T-helper 2 cell treated with Interferon-gamma antibody and Interleukin-4, amounts not matched to agents 5 μg/mL and 100 μg/mL, for 36 hours (primary cell): ENCODE results near the gene CRB2.
"Not testable (repeated sequence)": the region's sequence is repeated elsewhere in the genome, so short reads cannot be mapped to it uniquely, and the experiment has no call there.

Experiments used
- DNase-seq: peaks from one replicate; pipeline ENCODE4 v3.0.0; 2021; ENCODE audit warnings: low spot score
- H3K27ac Mint-ChIP-seq: one replicate; pipeline ENCODE4 v1.8.0; 2021; ENCODE audit warnings: mild to moderate bottlenecking, mixed read lengths
- H3K27me3 Mint-ChIP-seq: one replicate; pipeline ENCODE4 v1.8.0; 2021; ENCODE audit warnings: low read depth, mixed read lengths
- H3K36me3 Mint-ChIP-seq: one replicate; pipeline ENCODE4 v1.8.0; 2021; ENCODE audit warnings: low read depth, mixed read lengths
- H3K4me1 Mint-ChIP-seq: one replicate; pipeline ENCODE4 v1.8.0; 2021; ENCODE audit warnings: low read depth, mixed read lengths
- H3K4me3 Mint-ChIP-seq: one replicate; pipeline ENCODE4 v1.8.0; 2022; ENCODE audit warnings: mild to moderate bottlenecking, moderate library complexity, mixed read lengths
- H3K9me3 Mint-ChIP-seq: one replicate; pipeline ENCODE4 v1.8.0; 2021; ENCODE audit warnings: mixed read lengths

Gene CRB2

GRCh38 chr9:123398938-123399337 is 42.9 kb downstream of the CRB2 start:
- H3K4me1 Mint-ChIP-seq, H3K27ac Mint-ChIP-seq, H3K4me3 Mint-ChIP-seq, H3K9me3 Mint-ChIP-seq, H3K27me3 Mint-ChIP-seq, DNase-seq, H3K36me3 Mint-ChIP-seq: not testable (repeated sequence)

DNA sequence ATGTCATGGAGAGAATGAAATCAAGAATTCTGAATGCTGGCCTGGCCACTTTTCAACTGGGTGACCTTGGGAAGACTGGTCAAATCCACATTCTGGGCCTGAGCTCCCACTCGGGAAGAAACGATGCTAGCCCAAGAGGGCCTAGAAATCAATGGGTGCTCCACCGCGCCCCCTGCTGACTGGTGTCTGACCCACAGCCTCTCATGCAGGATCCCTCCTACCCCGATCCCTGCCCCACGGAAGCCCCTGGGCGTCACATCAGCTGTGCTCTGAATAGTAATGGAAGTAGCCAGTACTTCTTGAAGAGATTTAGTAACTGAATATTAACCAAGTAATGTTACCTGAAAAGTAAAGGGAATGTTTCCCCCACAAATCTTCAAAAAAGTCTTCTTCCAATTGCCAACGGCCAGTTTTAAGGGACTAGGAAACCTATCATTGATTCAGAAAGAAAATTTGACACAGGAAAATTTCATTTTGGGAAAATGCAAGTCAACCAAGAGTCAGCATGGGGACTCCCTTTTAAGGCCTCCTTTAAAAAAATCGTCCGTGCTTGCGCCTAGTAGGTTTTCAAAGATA is 43.9 kb downstream of the CRB2 start:
- no peaks in the 10 kb centered on the region for H3K9me3 Mint-ChIP-seq
- no peaks in the 10 kb centered on the region for H3K36me3 Mint-ChIP-seq
- H3K27me3 Mint-ChIP-seq: no peaks in the 10 kb centered on the region
- no peak overlapping the region for H3K27ac Mint-ChIP-seq
- H3K4me3 Mint-ChIP-seq: no peak overlapping the region
- no peaks in the 10 kb centered on the region for H3K4me1 Mint-ChIP-seq
- DNase-seq: no peak

GRCh38 chr9:123400926-123401503 is 45.0 kb downstream of the CRB2 start:
- Mint-ChIP-seq H3K4me1 (no peaks in the 10 kb centered on the region), H3K4me3 (no peak overlapping the region), H3K36me3 (no peaks in the 10 kb centered on the region), H3K27me3 (no peaks in the 10 kb centered on the region), H3K9me3 (no peaks in the 10 kb centered on the region), H3K27ac (no peak overlapping the region)
- no peak for DNase-seq

DNA sequence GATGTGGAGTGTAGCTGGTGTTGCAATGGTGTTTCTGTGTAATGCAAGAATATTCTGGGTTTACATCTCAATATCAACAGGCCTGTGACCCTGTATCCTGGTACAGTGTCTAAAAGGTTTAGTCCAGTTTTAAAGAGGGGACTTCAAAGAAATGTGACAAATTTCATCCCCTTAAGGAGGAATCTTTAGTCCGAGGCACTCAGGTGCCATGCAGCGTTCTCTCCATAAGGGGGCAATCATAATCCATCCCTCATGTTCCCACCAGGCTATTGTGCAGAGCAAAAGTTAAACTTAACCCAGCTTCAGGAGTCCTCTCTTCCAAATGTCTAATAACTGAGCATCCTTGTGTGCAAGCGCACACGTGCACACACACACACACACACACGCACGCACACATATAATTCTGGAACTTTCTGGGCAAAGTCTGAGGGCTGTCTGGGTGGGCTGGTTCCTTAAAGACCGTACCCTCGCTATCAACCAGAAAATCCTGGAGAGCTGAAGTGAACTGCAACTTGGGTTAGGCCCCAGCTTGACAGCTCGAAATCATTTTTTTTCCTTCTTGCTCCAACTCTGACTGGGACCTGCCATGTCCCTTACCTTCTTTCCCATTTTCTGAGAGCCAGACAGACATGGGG is 46.0 kb downstream of the CRB2 start:
- Mint-ChIP-seq H3K27ac (no peak overlapping the region), H3K9me3 (no peaks in the 10 kb centered on the region), H3K27me3 (no peaks in the 10 kb centered on the region), H3K4me3 (no peak overlapping the region), H3K36me3 (no peaks in the 10 kb centered on the region), H3K4me1 (no peaks in the 10 kb centered on the region)
- no peak for DNase-seq

DNA sequence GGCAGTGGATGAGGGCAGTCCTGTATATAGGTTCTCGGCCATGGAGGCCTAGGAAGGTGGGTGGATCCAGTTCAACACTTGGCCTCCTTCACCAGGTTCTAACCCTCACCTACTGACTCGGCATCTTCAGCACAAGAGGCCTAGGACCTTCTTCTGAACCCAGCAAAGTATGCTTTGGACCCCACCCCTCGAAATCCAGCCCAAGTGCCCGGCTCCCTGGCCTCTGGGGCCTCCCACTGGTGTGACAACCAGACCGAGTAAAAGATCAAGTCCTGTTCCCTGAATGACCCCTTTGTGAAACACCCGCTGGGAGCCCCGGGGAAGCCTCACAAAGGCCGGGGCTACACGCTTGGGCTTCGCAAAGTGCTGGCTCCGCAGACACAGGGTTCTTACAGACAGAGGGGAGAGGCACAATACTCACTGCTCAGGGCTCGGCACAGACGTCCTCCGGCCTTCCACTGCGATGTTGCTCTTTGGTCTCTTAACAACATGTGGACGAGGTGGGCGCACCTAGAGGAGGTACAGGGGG is 47.0 kb downstream of the CRB2 start:
- no peaks in the 10 kb centered on the region for H3K4me1 Mint-ChIP-seq
- no peaks in the 10 kb centered on the region for H3K27me3 Mint-ChIP-seq
- H3K36me3 Mint-ChIP-seq: no peaks in the 10 kb centered on the region
- no peak for DNase-seq
- no peak overlapping the region for H3K4me3 Mint-ChIP-seq
- no peaks in the 10 kb centered on the region for H3K9me3 Mint-ChIP-seq
- no peak overlapping the region for H3K27ac Mint-ChIP-seq

GRCh38 chr9:123406016-123406415 is 50.0 kb downstream of the CRB2 start:
- Mint-ChIP-seq H3K27ac (no peak overlapping the region), H3K9me3 (no peaks in the 10 kb centered on the region), H3K36me3 (no peaks in the 10 kb centered on the region), H3K4me1 (no peaks in the 10 kb centered on the region), H3K27me3 (no peaks in the 10 kb centered on the region), H3K4me3 (no peak overlapping the region)
- no peak for DNase-seq

- Mint-ChIP-seq H3K4me1 (no peaks in the 10 kb centered on the region), H3K4me3 (no peak overlapping the region), H3K36me3 (no peaks in the 10 kb centered on the region), H3K27ac (no peak overlapping the region), H3K9me3 (no peaks in the 10 kb centered on the region), H3K27me3 (no peaks in the 10 kb centered on the region)
- no peak for DNase-seq
Measured at GRCh38 chr9:123406691-123407216, 50.8 kb downstream of the CRB2 start.

- H3K4me3 Mint-ChIP-seq: no peak overlapping the region
- H3K4me1 Mint-ChIP-seq: no peaks in the 10 kb centered on the region
- H3K36me3 Mint-ChIP-seq: no peaks in the 10 kb centered on the region
- H3K27ac Mint-ChIP-seq: no peak overlapping the region
- no peak for DNase-seq
- H3K9me3 Mint-ChIP-seq: no peaks in the 10 kb centered on the region
- H3K27me3 Mint-ChIP-seq: no peaks in the 10 kb centered on the region
Measured at GRCh38 chr9:123407217-123407851, 51.3 kb downstream of the CRB2 start.

GRCh38 chr9:123408313-123409262 is 52.6 kb downstream of the CRB2 start:
- H3K9me3 Mint-ChIP-seq: no peaks in the 10 kb centered on the region
- no peaks in the 10 kb centered on the region for H3K4me1 Mint-ChIP-seq
- H3K4me3 Mint-ChIP-seq: no peak overlapping the region
- H3K27me3 Mint-ChIP-seq: no peaks in the 10 kb centered on the region
- no peaks in the 10 kb centered on the region for H3K36me3 Mint-ChIP-seq
- DNase-seq: no peak
- no peak overlapping the region for H3K27ac Mint-ChIP-seq

DNA sequence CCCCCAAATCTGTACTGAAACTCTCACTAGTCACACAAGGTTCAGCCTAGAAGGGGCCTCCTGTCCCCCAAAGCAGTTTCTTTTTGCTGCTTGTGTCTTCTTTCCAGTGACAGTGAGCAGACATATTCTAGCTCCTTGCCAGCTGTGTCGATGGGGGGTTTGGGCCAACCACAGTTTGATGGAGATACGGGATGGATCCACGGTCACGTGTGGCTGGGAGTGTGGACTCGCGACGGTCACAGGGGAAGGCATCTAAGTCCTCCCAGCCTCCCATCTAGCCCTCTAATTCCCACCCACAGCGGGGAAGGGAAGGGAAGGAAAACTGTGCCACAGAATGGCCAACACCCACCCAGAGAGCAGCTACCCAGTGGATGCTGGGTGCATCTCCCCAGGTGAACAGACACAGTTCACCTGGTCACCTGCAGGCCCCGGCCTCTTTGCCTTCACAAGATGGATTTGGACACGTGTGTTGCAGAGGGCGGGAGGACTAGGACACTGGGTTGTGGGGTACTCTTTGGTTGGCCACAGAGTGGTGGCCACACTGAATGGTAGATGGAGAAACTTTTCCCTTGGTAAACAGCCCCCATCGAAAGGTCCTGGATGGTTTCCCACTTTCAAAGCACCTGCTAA is 54.4 kb downstream of the CRB2 start:
- H3K36me3 Mint-ChIP-seq: no peaks in the 10 kb centered on the region

DNA sequence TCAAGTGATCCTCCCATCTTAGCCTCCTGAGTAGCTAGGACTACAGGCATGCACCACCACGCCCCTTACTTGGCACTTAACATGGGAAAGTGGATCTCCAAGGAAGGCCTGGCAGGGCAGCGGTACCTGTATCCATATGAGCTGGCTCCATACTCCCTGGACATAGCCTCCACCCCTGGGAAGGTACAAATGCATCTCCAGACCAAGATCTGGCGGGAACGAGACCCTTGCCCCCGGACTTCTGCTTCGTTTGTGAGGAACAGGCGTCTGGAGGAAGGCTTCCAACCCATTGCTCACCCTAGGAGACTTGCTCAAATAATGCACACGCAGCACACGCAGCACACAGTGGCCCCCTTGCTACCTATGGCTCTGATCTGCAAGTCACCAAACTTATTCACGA is 55.2 kb downstream of the CRB2 start:
- no peaks in the 10 kb centered on the region for H3K9me3 Mint-ChIP-seq
- H3K4me3 Mint-ChIP-seq: no peak overlapping the region
- no peaks in the 10 kb centered on the region for H3K4me1 Mint-ChIP-seq
- H3K36me3 Mint-ChIP-seq: no peaks in the 10 kb centered on the region
- no peaks in the 10 kb centered on the region for H3K27me3 Mint-ChIP-seq
- no peak for DNase-seq
- H3K27ac Mint-ChIP-seq: no peak overlapping the region

More for the DNA sequence above, 54.4 kb downstream of the CRB2 start:
- Mint-ChIP-seq H3K27ac (no peak overlapping the region), H3K27me3 (no peaks in the 10 kb centered on the region), H3K4me1 (no peaks in the 10 kb centered on the region), H3K4me3 (no peak overlapping the region), H3K9me3 (no peaks in the 10 kb centered on the region)
- DNase-seq: no peak

DNA sequence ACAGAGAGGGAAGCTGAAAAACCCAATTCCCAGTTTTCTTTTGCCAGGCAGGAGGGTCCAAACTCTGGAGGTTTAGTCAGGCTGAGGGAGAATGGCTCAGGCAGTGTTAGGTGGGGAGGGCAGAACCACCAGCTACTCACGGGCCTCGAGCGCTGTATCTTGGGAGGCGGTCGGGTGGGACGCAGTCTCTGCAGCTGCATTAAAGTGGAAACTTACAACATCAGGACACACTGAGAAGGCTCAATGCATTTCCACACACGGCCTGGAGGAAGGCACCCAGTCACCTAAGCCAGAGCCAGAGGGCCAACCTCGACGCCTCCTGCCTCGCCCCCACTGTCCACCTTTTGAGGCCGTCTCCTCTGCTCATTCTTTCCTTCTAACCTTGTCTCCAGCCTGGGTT is 55.6 kb downstream of the CRB2 start:
- no peaks in the 10 kb centered on the region for H3K36me3 Mint-ChIP-seq
- no peak overlapping the region for H3K4me3 Mint-ChIP-seq
- H3K27me3 Mint-ChIP-seq: no peaks in the 10 kb centered on the region
- no peaks in the 10 kb centered on the region for H3K9me3 Mint-ChIP-seq
- no peak overlapping the region for H3K27ac Mint-ChIP-seq
- H3K4me1 Mint-ChIP-seq: no peaks in the 10 kb centered on the region
- DNase-seq: no peak

DNA sequence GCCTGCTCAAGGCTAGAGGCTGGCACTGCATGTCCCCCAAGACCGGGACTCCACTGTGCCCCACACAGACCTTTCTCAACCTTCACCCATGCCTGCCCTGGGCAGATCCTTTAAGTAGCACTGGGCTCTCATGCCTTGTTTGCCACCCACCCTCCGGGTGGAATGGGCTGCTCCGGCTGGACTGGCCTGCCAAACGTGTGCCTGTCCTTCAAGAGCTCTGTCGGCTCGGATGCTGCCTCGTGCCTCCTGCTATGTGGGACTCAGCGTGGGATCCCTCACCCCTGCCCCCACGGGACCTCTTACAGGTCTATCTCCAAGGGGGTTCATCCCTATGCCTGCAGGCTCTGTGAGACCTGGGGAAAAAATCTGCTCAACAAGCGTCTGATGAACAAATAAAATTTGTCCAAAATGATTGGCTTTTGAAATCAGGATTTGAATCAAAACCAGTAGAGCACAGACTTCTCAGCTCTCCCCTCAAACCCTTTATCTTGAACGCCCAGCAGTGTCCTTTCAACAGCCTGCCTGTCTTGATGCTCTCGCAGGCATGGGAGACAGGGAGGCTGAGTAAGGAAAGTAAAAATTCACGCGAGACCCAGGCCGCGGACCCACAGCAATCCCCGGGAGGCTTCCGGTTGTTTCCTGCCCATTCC is 56.3 kb downstream of the CRB2 start:
- no peak overlapping the region for H3K27ac Mint-ChIP-seq
- no peaks in the 10 kb centered on the region for H3K36me3 Mint-ChIP-seq
- H3K27me3 Mint-ChIP-seq: no peaks in the 10 kb centered on the region
- DNase-seq: no peak
- H3K4me3 Mint-ChIP-seq: no peak overlapping the region
- no peaks in the 10 kb centered on the region for H3K4me1 Mint-ChIP-seq
- H3K9me3 Mint-ChIP-seq: no peaks in the 10 kb centered on the region
